ENCODE results near the gene PDZRN3. TPM values are rescaled to one million over a fixed set of nuclear protein-coding genes. Genes with fewer than 3 reads are reported as not detected.

The PDZRN3 gene
- total and polyA plus RNA-seq, 2 experiments from 2014 or later = 7.5 to 14.0 TPM

- Histone ChIP-seq H3K9me2 (ENCODE audit: insufficient read depth) (peaks cover 8% of the 10 kb centered on the region; the same call in 1 of the 2 replicates), H2AFZ (no peak overlapping the region), H3K4me2 (no peak overlapping the region), H3K79me2 (replicated peaks; ENCODE audit: insufficient read depth) (no peaks in the 10 kb centered on the region), H3F3A (replicated peaks; ENCODE audit: low read depth) (no peaks in the 10 kb centered on the region), H3K4me3 (no peak overlapping the region), H3K36me3 (ENCODE audit: insufficient read depth) (0 out of 2 replicates have a peak, but pooled peaks cover 4% of the 10 kb centered on the region), H3K27ac (ENCODE audit: low read depth) (no peak overlapping the region), H3K27me3 (ENCODE audit: insufficient read depth) (no peaks in the 10 kb centered on the region), H4K20me1 (replicated peaks; ENCODE audit: insufficient read depth) (no peaks in the 10 kb centered on the region), H3K4me1 (ENCODE audit: insufficient read depth) (no peaks in the 10 kb centered on the region)
- TF ChIP-seq ZNF462 (CRISPR knock-in tag; IDR thresholded peaks at IDR 0.05) (no peak), ZNF331 (CRISPR knock-in tag; IDR thresholded peaks at IDR 0.05; ENCODE audit: low read depth) (no peak), EZH2phosphoT487 (IDR thresholded peaks at IDR 0.05; ENCODE audit: unreplicated experiment) (no peak), CREB1 (CRISPR knock-in tag; IDR thresholded peaks at IDR 0.05; ENCODE audit: low read depth) (no peak), REST (IDR thresholded peaks at IDR 0.05; ENCODE audit: unreplicated experiment) (no peak), NANOG (IDR thresholded peaks at IDR 0.05; ENCODE audit: borderline replicate concordance) (no peak), EZH2 (IDR thresholded peaks at IDR 0.05; ENCODE audit: low read depth, unreplicated experiment) (no peak), ZNF114 (CRISPR knock-in tag; IDR thresholded peaks at IDR 0.05) (no peak), JUNB (IDR thresholded peaks at IDR 0.05; ENCODE audit: unreplicated experiment) (no peak), POLR2AphosphoS5 (IDR thresholded peaks at IDR 0.05; ENCODE audit: low read depth) (no peak), STAT1 (IDR thresholded peaks at IDR 0.05; ENCODE audit: unreplicated experiment) (no peak)
- TF ChIP-seq, protein P1, sequence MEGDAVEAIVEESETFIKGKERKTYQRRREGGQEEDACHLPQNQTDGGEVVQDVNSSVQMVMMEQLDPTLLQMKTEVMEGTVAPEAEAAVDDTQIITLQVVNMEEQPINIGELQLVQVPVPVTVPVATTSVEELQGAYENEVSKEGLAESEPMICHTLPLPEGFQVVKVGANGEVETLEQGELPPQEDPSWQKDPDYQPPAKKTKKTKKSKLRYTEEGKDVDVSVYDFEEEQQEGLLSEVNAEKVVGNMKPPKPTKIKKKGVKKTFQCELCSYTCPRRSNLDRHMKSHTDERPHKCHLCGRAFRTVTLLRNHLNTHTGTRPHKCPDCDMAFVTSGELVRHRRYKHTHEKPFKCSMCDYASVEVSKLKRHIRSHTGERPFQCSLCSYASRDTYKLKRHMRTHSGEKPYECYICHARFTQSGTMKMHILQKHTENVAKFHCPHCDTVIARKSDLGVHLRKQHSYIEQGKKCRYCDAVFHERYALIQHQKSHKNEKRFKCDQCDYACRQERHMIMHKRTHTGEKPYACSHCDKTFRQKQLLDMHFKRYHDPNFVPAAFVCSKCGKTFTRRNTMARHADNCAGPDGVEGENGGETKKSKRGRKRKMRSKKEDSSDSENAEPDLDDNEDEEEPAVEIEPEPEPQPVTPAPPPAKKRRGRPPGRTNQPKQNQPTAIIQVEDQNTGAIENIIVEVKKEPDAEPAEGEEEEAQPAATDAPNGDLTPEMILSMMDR (conservative IDR thresholded peaks at IDR 0.05; ENCODE audit: low read depth in 2 of 2) = no peak
- TF ChIP-seq, protein P2, sequence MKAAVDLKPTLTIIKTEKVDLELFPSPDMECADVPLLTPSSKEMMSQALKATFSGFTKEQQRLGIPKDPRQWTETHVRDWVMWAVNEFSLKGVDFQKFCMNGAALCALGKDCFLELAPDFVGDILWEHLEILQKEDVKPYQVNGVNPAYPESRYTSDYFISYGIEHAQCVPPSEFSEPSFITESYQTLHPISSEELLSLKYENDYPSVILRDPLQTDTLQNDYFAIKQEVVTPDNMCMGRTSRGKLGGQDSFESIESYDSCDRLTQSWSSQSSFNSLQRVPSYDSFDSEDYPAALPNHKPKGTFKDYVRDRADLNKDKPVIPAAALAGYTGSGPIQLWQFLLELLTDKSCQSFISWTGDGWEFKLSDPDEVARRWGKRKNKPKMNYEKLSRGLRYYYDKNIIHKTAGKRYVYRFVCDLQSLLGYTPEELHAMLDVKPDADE (IDR thresholded peaks at IDR 0.05) = no peak
- H3K4me1 Mint-ChIP-seq = no peaks in the 10 kb centered on the region
- H3K36me3 Mint-ChIP-seq (ENCODE audit: low read depth) = peaks cover 13% of the 10 kb centered on the region; the same call in 2 of the 3 replicates
- peaks cover 1% of the 10 kb centered on the region for H3K27me3 Mint-ChIP-seq (ENCODE audit: insufficient read depth, low read depth, poor library complexity)
- DNase-seq (ENCODE audit: low spot score) (no peak), ATAC-seq (no peak)
- peaks cover 12% of the 10 kb centered on the region for H3K9me3 Mint-ChIP-seq
- H3K4me3 Mint-ChIP-seq = no peak overlapping the region
- no peak overlapping the region for H3K27ac Mint-ChIP-seq
Observed at GRCh38 chr3:73379465-73379864, 245.3 kb downstream of the PDZRN3 start.
